Neural crest cell (in vitro differentiated cells): ENCODE measurements around the gene SRR. TPM values are rescaled to one million over a fixed set of nuclear protein-coding genes. Genes with fewer than 3 reads are reported as not detected.

Source experiments
- DNase-seq: peaks from one replicate; pipeline ENCODE4 v3.0.0; 2021; ENCODE audit warnings: low read depth, mixed read lengths, low spot score
- H3K27ac Mint-ChIP-seq: one replicate; pipeline ENCODE4 v1.8.0; 2021; ENCODE audit warnings: mild to moderate bottlenecking, mixed read lengths; ENCODE audit not compliant: unreplicated experiment
- H3K27me3 Mint-ChIP-seq: 2 replicates; pipeline ENCODE4 v1.8.0; 2021; ENCODE audit warnings: low read depth, mild to moderate bottlenecking, mixed read lengths
- H3K36me3 Mint-ChIP-seq: 2 replicates; pipeline ENCODE4 v1.8.0; 2021; ENCODE audit warnings: low read depth, mild to moderate bottlenecking, mixed read lengths
- H3K4me1 Mint-ChIP-seq: 2 replicates; pipeline ENCODE4 v1.8.0; 2021; ENCODE audit warnings: mixed read lengths
- H3K4me3 Mint-ChIP-seq: one replicate; pipeline ENCODE4 v1.8.0; 2021; ENCODE audit warnings: mild to moderate bottlenecking, mixed read lengths
- H3K9me3 Mint-ChIP-seq: 2 replicates; pipeline ENCODE4 v1.8.0; 2021; ENCODE audit warnings: mixed read lengths
- CTCF ChIP-seq: fragments of 200-600 bp; sonication (generic); conservative IDR thresholded peaks from 2 replicates; pipeline ENCODE4 v1.5.0; 2021; ENCODE audit warnings: antibody characterized with exemption, mild to moderate bottlenecking
- total RNA-seq: library from RNA; stranded (reverse); gene quantifications from 2 replicates; pipeline ENCODE4 v1.2.1, GENCODE V29; 2021

The SRR gene
- total RNA-seq, 1 donor from 2014 or later = 35.7 TPM

GRCh38 chr17:2337544-2338314, 34.0 kb downstream of the SRR start:
- H3K4me1 Mint-ChIP-seq = peaks cover 28% of the 10 kb centered on the region
- DNase-seq = peak; percentile 37
- H3K9me3 Mint-ChIP-seq = no peaks in the 10 kb centered on the region
- TF ChIP-seq CTCF = no peak
- H3K4me3 Mint-ChIP-seq = peak overlapping the region; percentile 99
- no peak overlapping the region for H3K27ac Mint-ChIP-seq
- peaks cover 9% of the 10 kb centered on the region for H3K36me3 Mint-ChIP-seq
- no peaks in the 10 kb centered on the region for H3K27me3 Mint-ChIP-seq

GRCh38 chr17:2338315-2338657, 34.5 kb downstream of the SRR start:
- Mint-ChIP-seq H3K27ac (peak overlapping the region; percentile 86), H3K4me1 (peaks cover 28% of the 10 kb centered on the region), H3K9me3 (no peaks in the 10 kb centered on the region), H3K4me3 (peak overlapping the region; percentile 92), H3K27me3 (no peaks in the 10 kb centered on the region), H3K36me3 (peaks cover 9% of the 10 kb centered on the region)
- no peak for DNase-seq
- no peak for TF ChIP-seq CTCF

- DNase-seq = no peak
- Mint-ChIP-seq H3K27me3 (no peaks in the 10 kb centered on the region), H3K27ac (no peak overlapping the region), H3K4me1 (peaks cover 13% of the 10 kb centered on the region), H3K9me3 (no peaks in the 10 kb centered on the region), H3K4me3 (no peak overlapping the region), H3K36me3 (no peaks in the 10 kb centered on the region)
- no peak for TF ChIP-seq CTCF
These were observed 39.7 kb downstream of the SRR start for GRCh38 chr17:2343421-2343820.

DNA sequence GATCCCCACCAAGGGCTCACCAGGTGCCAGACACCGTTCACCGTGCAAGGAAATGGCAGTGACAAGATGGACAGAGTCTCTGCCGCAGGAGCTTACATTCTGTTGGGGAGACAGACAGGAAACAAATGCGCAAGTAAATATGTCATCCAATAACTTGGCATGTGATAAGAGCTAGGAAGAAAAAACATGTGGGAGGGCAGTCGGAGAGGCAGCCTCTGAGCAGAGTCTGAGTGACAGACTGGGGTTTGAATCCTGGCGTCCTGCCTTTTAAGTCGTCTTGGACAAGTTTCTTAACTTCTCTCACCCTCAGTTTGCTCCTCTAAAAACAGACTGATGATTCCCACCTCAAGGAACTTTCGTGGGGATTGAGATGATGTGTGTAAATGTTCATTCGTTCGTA, 40.8 kb downstream of the SRR start:
- DNase-seq = no peak
- no peak for TF ChIP-seq CTCF
- Mint-ChIP-seq H3K9me3 (no peaks in the 10 kb centered on the region), H3K4me1 (peaks cover 13% of the 10 kb centered on the region), H3K27ac (no peak overlapping the region), H3K36me3 (no peaks in the 10 kb centered on the region), H3K4me3 (no peak overlapping the region), H3K27me3 (no peaks in the 10 kb centered on the region)

GRCh38 chr17:2346475-2346874, 42.7 kb downstream of the SRR start:
- no peak overlapping the region for H3K4me3 Mint-ChIP-seq
- TF ChIP-seq CTCF = no peak
- no peaks in the 10 kb centered on the region for H3K36me3 Mint-ChIP-seq
- no peaks in the 10 kb centered on the region for H3K9me3 Mint-ChIP-seq
- no peak for DNase-seq
- H3K4me1 Mint-ChIP-seq = peaks cover 13% of the 10 kb centered on the region
- H3K27ac Mint-ChIP-seq = no peak overlapping the region
- no peaks in the 10 kb centered on the region for H3K27me3 Mint-ChIP-seq
